T follicular helper cell (primary cell): ENCODE data around the gene FKBP4.
A peak's percentile ranks its signal among the peaks of the same experiment; 100 is the strongest.

ENCODE experiments used
- DNase-seq: peaks from one replicate; pipeline ENCODE4 v3.0.0-alpha.2; 2020; ENCODE audit warnings: low read depth

The FKBP4 gene

GRCh38 chr12:2813214-2814185 lies 18.7 kb downstream of the FKBP4 start:
- DNase-seq: peak; percentile 21

GRCh38 chr12:2819810-2820209 lies 25.0 kb downstream of the FKBP4 start:
- DNase-seq: no peak

- DNase-seq: no peak
These were observed 25.7 kb downstream of the FKBP4 start for GRCh38 chr12:2820432-2820831.

GRCh38 chr12:2823483-2823882 lies 28.7 kb downstream of the FKBP4 start:
- DNase-seq: no peak

- DNase-seq: no peak
These were observed 29.8 kb downstream of the FKBP4 start for GRCh38 chr12:2824541-2824940.

- DNase-seq: no peak
These were observed 30.4 kb downstream of the FKBP4 start for GRCh38 chr12:2825132-2825531.

- DNase-seq: no peak
These were observed 31.3 kb downstream of the FKBP4 start for GRCh38 chr12:2826036-2826435.

GRCh38 chr12:2826721-2827515 lies 32.1 kb downstream of the FKBP4 start:
- DNase-seq: no peak

- DNase-seq: no peak
These were observed 34.5 kb downstream of the FKBP4 start for GRCh38 chr12:2829275-2829674.

- no peak for DNase-seq
These were observed 37.9 kb downstream of the FKBP4 start for GRCh38 chr12:2832550-2833127.

GRCh38 chr12:2833327-2833726 lies 38.6 kb downstream of the FKBP4 start:
- no peak for DNase-seq

- DNase-seq: no peak
These were observed 39.0 kb downstream of the FKBP4 start for GRCh38 chr12:2833810-2834209.

GRCh38 chr12:2834581-2835491 lies 40.1 kb downstream of the FKBP4 start, which contains the start of gene NRIP2:
TSS of gene NRIP2 (minus strand) at chr12:2835035. CDS start at chr12:2834983, 52 bp downstream.
- DNase-seq: no peak

- no peak for DNase-seq
These were observed 41.1 kb downstream of the FKBP4 start for GRCh38 chr12:2835691-2836403.

GRCh38 chr12:2836574-2836973 lies 41.8 kb downstream of the FKBP4 start:
- no peak for DNase-seq

GRCh38 chr12:2841056-2841650 lies 46.4 kb downstream of the FKBP4 start:
- no peak for DNase-seq

- DNase-seq: no peak
These were observed 48.2 kb downstream of the FKBP4 start for GRCh38 chr12:2842948-2843347.

- DNase-seq: no peak
These were observed 50.0 kb downstream of the FKBP4 start for GRCh38 chr12:2844786-2845185.

- no peak for DNase-seq
These were observed 50.5 kb downstream of the FKBP4 start for GRCh38 chr12:2845280-2845679.

- DNase-seq: no peak
These were observed 57.2 kb downstream of the FKBP4 start for GRCh38 chr12:2851931-2852330.
